IPS DF 19.7 (cell line): Measurements from ENCODE around the gene ADCK2.
"Not testable (repeated sequence)": the region's sequence is repeated elsewhere in the genome, so short reads cannot be mapped to it uniquely, and the experiment has no call there.

Source experiments
- DNase-seq: peaks from one replicate; pipeline ENCODE4 v3.0.0-alpha.2; 2013; ENCODE audit warnings: low read depth, low spot score

Gene ADCK2

DNA sequence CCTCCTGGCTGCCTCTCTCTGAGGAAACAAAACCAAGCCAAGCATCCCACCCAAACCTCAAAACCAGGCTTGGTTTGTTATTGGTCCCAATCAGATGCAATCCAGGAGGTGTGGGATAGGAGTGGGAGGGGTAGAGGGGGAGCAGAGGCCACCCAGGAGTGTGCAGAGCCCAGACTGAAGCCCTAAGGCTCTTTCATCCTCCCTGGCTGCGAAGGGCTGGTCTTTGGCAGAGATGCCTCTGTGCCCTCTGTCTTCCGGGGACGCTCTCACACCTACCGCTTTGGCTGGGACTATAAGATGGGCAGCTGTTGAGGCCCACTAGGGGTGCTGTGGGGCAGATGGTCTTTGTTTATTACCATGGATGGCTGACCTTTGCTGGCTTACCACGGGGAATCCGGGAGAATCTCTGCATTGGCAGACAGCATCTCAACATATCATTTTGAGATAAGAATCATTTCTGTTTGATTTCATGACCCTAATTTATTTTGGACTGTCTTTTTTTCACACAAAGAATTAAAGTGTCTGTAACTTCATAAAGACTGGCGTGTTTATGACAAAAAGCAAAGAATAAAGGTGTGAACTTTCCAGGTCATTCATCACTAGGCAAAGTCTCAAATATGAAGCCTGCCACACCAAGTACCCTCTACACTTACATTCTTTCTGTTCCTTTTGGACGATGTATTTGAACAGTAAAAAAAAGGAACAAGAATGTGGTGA, 25.7 kb upstream of the ADCK2 start:
- no peak for DNase-seq

DNA sequence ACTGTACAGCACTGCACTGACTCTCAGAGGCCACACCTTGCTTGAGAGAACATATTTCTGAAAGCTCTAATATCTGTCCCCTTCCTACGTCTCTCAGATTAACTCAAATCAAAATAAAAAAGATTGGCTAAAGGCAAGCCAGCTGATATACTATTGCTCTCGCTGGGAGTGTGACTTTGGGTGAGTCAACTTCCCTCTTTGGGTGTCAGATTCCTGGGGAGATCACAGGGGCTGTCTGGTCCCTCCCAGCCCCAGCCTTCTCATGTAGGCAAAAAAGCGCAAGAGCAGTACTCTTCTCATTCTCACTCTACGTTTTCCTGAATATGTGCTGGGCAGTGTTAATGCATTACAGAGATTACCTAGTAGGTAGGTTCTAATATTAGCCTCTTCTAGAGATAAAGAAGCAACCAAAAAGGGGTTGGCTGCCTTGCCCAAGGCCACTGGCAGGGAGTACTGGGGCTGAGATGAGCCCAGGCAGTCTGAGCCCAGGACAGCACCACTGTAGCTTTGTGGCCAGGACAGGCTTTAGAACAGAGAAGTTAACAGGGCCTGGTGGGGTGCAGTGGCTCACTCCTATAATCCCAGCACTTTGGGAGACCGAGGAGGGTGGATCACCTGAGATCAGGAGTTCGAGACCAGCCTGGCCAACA, 23.1 kb upstream of the ADCK2 start:
- DNase-seq, result no peak

- DNase-seq, result no peak
These were observed 22.4 kb upstream of the ADCK2 start for GRCh38 chr7:140650367-140650766.

- no peak for DNase-seq
These were observed 19.2 kb upstream of the ADCK2 start for GRCh38 chr7:140653319-140654108.

- DNase-seq, result no peak
These were observed 18.7 kb upstream of the ADCK2 start for GRCh38 chr7:140654109-140654387.

GRCh38 chr7:140654661-140655060, 18.1 kb upstream of the ADCK2 start:
- DNase-seq, result no peak

DNA sequence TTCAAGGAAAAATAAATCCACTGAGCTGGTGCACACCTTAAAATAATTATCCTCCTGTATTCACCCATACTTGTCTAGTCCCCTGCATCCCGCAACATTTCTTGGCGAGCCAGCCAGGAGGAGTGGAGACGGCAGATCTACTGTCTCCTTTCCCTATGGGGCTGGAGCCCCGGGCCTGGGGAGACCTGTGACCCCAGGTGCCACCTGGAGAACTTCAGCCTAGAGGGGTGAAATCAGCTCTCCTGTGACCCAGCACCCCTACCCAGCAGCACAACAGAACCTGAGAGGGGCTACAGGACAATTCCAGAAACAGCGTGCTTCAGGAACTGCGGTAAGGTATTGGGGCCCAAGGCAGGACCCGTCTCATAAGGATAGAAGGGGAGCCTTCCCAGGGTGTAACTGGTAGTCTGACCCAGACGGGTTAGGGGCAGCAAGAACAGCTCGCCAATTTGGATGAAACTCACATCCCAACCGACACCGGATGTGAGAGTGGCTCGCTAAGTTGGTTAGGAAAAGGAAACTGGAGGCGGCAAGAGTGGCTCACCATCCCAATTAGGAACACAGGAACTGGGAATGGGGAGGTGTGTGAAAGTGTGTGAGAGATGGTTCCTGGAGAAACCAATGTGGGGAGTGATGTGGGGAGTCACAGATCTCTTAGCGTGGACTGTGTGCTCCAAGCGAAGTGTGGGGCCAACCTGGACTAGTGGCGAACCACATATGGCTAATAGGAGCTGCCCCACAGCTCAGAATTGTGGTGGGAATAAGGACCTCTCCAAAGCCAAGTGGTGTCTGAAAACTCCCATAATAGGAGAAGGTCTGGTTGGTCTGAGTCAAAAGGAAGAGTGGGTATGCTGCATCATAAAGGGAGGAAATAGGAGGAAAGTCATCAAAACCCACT, 17.0 kb upstream of the ADCK2 start:
- DNase-seq, result no peak

DNA sequence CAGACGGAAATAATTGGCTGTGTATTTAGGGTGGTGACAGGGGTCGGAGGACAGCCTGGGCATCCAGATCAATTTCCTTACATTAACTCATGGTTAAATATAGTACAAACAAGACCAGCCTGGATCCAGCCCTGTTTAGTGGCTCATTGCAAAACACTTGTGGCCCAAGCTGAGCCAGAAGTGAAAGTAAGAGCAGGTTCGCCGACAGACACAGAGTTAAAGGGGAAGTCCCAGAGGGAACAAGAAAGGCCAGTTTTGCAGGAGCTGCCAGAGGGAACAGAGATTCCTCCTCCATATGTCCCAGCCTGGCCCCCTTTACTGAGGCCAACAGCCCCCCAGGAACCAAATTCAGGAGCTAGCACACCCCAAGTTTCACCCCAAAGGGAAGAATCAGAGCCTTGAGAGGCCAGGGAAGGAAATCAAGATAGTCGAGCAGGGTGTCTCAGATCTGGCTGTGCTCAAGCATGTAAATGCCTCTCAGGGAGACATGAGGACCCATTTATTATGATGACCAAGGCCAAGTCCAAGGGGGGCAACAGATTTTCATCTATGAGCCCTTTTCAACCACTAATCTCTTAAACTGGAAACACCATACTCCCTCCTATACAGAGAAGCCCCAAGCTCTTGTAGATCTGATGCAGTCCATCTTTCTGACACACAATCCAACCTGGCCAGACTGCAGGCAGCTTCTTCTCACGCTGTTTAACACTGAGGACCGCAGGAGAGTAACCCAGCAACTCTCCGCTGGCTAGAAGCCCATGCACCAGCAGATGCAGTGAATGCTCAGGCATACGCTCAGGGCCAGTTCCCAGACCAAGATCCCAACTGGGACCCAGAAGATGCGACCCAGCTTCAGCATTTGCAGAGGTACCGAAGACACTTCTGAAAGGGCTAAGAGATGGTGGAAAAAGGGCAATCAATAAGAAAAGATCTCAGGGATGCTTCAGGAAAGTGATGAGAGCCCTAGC, 15.9 kb upstream of the ADCK2 start:
- DNase-seq, result no peak

DNA sequence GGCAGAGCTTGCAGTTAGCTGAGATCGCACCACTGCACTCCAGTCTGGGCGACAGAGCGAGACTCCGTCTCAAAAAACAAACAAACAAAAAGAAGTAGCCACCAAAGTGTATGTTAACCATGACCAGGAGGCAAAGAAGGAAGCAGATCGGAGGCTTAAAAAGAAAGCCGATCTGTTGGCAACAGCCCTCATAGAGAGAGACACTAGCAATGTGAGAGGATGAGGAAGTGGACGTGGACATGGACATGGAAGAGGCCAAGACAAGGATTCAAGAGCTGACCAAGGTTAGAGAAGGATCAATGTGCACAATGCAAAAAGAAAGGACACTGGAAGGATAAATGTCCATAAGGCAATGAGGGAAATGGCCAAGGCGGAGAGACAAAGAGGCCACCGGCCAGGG, 14.9 kb upstream of the ADCK2 start:
- DNase-seq, result no peak

DNA sequence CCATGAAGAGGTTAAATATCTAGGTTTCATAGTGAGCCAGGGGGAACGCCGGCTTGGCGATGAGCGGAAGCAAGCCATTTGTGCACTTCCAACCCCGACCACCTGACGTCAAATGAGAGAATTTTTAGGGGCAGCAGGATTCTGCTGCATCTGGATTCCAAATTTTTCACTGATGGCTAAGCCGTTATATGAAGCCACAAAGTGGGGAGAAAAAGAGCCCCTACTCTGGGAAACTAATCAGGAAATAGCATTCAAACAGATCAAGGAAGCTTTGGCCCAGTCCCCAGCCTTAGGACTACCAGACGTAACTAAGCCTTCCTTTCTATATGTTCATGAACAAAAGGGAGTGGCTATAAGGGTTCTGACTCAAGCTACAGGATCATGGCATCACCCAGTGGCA, 12.9 kb upstream of the ADCK2 start:
- no peak for DNase-seq

GRCh38 chr7:140661124-140661523, 11.6 kb upstream of the ADCK2 start:
- DNase-seq, result no peak

- not testable (repeated sequence) for DNase-seq
These were observed 9.8 kb upstream of the ADCK2 start for GRCh38 chr7:140662938-140663337.

DNA sequence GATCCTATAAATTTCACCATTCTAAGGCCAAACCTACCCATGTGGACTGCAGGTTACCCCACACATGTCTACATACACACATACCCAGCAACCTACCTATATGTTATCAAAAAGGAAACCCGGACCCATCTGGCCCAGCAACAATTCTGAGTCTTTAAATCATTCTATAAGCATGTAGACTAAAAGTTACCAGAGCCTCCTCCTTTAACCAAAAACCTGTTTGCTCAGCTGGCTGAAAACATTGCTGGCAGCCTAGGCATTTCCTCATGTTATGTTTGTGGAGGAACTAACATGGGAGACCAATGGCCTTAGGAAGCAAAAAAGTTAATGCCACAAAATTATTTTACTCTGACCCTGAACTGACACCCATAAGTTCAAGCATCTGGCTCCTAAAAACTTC, 5.3 kb upstream of the ADCK2 start:
- DNase-seq, result no peak

GRCh38 chr7:140668641-140669040, 4.1 kb upstream of the ADCK2 start:
- no peak for DNase-seq

GRCh38 chr7:140669352-140669751, 3.4 kb upstream of the ADCK2 start:
- DNase-seq, result no peak

DNA sequence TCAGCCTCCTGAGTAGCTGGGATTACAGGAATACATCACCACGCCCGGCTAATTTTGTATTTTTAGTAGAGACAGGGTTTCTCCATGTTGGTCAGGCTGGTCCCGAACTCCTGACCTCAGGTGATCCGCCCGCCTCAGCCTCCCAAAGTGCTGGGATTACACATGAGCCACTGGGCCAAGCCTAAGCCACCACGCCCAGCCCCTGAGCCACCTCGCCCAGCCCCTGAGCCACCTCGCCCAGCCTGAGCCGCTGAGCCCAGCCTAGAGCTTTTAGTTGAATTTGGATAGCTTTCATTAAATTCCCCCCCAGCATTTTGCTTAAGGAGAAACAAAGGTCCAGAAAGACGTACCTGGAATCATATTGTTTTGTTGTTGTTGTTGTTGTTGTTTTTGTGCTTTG, 2.9 kb upstream of the ADCK2 start:
- not testable (repeated sequence) for DNase-seq

DNA sequence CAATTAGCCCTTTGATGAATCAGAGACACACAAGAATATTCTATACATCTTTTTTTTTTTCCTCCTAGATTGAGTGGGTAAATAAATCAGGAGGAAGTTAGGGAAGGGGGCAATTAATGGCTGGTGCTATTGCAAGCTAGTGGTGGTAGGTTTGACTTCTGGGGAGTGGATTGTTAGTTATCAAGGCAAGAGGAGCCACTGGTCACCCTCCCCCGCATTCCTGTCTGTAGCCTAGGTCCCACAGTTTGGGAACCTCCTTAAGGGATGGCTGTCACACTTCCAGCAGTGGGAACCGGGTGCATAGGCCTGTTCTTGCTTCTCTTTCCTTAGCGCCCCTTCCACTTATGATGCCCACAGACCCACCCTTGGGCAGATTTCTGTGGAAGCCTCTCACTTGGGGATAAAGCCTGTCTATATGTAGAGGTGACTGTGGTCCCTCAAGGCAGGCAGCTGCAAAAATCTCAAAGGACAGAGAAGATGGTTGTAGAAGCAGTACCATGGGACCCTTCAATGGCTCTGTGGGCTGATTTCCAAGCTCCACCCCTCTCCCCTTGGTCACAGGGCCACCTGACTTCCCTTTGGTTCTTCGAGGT, 2.3 kb upstream of the ADCK2 start:
- DNase-seq, result no peak

- no peak for DNase-seq
These were observed 779 bp upstream of the ADCK2 start for GRCh38 chr7:140671966-140672365.

DNA sequence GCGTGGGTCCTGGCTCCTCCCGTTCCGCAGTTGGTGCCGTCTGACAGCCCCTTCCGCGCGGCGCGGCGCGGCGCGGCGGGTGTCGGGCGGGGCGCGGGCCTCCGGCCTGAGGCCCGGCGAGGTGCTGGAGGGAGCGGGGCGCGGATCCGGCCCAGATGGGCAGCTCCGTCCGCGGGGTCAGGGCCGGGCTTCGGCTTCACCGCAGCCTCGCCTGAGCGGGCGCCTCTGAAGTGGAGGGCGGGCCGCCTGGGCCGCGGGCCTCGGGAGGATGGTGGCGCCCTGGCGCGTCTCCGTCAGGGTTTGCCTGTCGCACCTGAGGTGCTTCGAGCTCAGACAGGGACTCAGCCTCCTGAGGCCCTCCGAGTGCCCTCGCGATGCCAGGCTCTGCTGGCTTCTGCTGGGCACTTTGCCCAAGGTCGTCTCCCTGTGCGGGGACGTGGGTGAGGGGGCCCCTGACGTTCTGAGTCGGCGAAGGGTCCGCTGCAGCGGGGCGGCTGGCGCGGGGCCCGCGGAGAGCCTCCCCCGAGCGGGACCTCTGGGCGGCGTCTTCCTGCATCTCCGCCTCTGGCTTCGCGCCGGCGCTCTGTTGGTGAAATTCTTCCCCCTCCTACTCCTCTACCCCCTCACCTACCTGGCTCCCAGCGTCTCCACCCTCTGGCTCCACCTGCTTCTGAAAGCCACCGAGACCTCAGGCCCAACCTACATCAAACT, 473 bp downstream of the ADCK2 start:
- no peak for DNase-seq

GRCh38 chr7:140673774-140674155, 1.0 kb downstream of the ADCK2 start:
- no peak for DNase-seq
